ENCODE measurements around the gene CDK14.

The CDK14 gene

GRCh38 chr7:90957883-90958282 lies 361.8 kb downstream of the CDK14 start:
- no peak overlapping the region for H3K4me3 ChIP-seq (ENCODE audit: low read depth, low read length)
- TF ChIP-seq CTCF (IDR thresholded peaks at IDR 0.05; ENCODE audit: insufficient read depth, low read depth, low read length, missing control alignments), result no peak
- DNase-seq (ENCODE audit: low read depth), result no peak

DNA sequence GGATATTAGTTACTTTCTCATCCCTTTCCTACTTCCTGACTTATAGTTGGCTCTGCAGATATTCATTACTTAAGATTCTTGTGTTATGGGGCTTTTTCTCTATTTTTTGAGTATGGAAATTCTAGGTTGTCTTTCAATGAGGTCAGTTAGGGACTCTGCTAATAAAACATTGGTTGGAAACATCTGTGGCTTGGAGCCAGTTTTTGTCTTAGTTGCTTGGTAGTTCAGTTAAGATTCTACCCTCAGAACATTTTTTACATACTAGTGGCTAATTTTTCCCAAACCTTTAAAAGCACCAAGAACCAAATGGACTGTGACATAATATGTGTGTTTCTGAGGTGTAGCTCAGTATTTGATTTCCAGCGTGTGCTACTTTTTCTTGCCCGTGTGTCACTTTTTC lies 362.5 kb downstream of the CDK14 start:
- no peak overlapping the region for H3K4me3 ChIP-seq (ENCODE audit: low read depth, low read length)
- DNase-seq (ENCODE audit: low read depth), result no peak
- no peak for TF ChIP-seq CTCF (IDR thresholded peaks at IDR 0.05; ENCODE audit: insufficient read depth, low read depth, low read length, missing control alignments)

GRCh38 chr7:90961037-90961725 lies 365.1 kb downstream of the CDK14 start:
- H3K4me3 ChIP-seq (ENCODE audit: low read depth, low read length), result no peak overlapping the region
- DNase-seq (ENCODE audit: low read depth), result no peak
- TF ChIP-seq CTCF (IDR thresholded peaks at IDR 0.05; ENCODE audit: insufficient read depth, low read depth, low read length, missing control alignments), result no peak

GRCh38 chr7:90965211-90965610 lies 369.1 kb downstream of the CDK14 start:
- no peak for TF ChIP-seq CTCF (IDR thresholded peaks at IDR 0.05; ENCODE audit: insufficient read depth, low read depth, low read length, missing control alignments)
- H3K4me3 ChIP-seq (ENCODE audit: low read depth, low read length), result no peak overlapping the region
- no peak for DNase-seq (ENCODE audit: low read depth)

- TF ChIP-seq CTCF (IDR thresholded peaks at IDR 0.05; ENCODE audit: insufficient read depth, low read depth, low read length, missing control alignments), result no peak
- DNase-seq (ENCODE audit: low read depth), result no peak
- no peak overlapping the region for H3K4me3 ChIP-seq (ENCODE audit: low read depth, low read length)
Measured at GRCh38 chr7:90966346-90966745, 370.2 kb downstream of the CDK14 start.

- no peak for TF ChIP-seq CTCF (IDR thresholded peaks at IDR 0.05; ENCODE audit: insufficient read depth, low read depth, low read length, missing control alignments)
- no peak for DNase-seq (ENCODE audit: low read depth)
- H3K4me3 ChIP-seq (ENCODE audit: low read depth, low read length), result no peak overlapping the region
Measured at GRCh38 chr7:90968871-90969270, 372.8 kb downstream of the CDK14 start.

Measured in GM12865 (cell line).